ENCODE results near the gene CDH23.

- no peak for TF ChIP-seq SREBF2 (IDR thresholded peaks at IDR 0.05)
- TF ChIP-seq HDAC2 (IDR thresholded peaks at IDR 0.05) = no peak
- TF ChIP-seq CTCF (IDR thresholded peaks at IDR 0.05) = no peak
- TF ChIP-seq REST (IDR thresholded peaks at IDR 0.05) = no peak
- TF ChIP-seq BHLHE40 (IDR thresholded peaks at IDR 0.05; ENCODE audit: low read depth, low read length) = no peak
- no peak for TF ChIP-seq KDM1A (IDR thresholded peaks at IDR 0.05; ENCODE audit: low read depth)
- TF ChIP-seq ELK1 (IDR thresholded peaks at IDR 0.05; ENCODE audit: low read depth, low read length) = no peak
- no peak for TF ChIP-seq POLR2A (IDR thresholded peaks at IDR 0.05; ENCODE audit: low read length)
Observed at GRCh38 chr10:71749396-71749795, 352.7 kb downstream of the CDH23 start.

All from A549 (cell line).